Anterior cingulate cortex (tissue), 58 donors: ENCODE data around the gene PTPN23.
"Not testable (repeated sequence)": the region's sequence is repeated elsewhere in the genome, so short reads cannot be mapped to it uniquely, and the experiment has no call there.

Experiments
- DNase-seq, 58 donors: peaks; one replicate each; lab custom pipeline; 2025; lab: John Stamatoyannopoulos, UW

The PTPN23 gene

GRCh38 chr3:47366833-47367232 lies 14.0 kb upstream of the PTPN23 start:
- DNase-seq = no peak

- DNase-seq = no peak
Observed at GRCh38 chr3:47367631-47368030, 13.2 kb upstream of the PTPN23 start.

- DNase-seq = not testable (repeated sequence)
Observed at GRCh38 chr3:47370020-47370419, 10.8 kb upstream of the PTPN23 start.

- DNase-seq = peak in 3 of 58 donors; percentile 3 to 15 (median 4)
Observed at GRCh38 chr3:47370887-47371697, 9.7 kb upstream of the PTPN23 start.

GRCh38 chr3:47374587-47374986 lies 6.2 kb upstream of the PTPN23 start:
- DNase-seq = no peak

- no peak for DNase-seq
Observed at GRCh38 chr3:47376393-47376792, 4.4 kb upstream of the PTPN23 start.

- peak in 2 of 58 donors; percentile 3 to 5 for DNase-seq
Observed at GRCh38 chr3:47377186-47377585, 3.6 kb upstream of the PTPN23 start.

- no peak for DNase-seq
Observed at GRCh38 chr3:47378869-47379268, 2.0 kb upstream of the PTPN23 start.

- DNase-seq = peak in 1 of 58 donors; percentile 6
Observed at GRCh38 chr3:47379411-47379899, 1.4 kb upstream of the PTPN23 start.

GRCh38 chr3:47380026-47380600 lies 708 bp upstream of the PTPN23 start:
- DNase-seq = no peak

- peak in 54 of 58 donors; percentile 33 to 86 (median 74) for DNase-seq
Observed at GRCh38 chr3:47381317-47382157, 716 bp downstream of the PTPN23 start.

- DNase-seq = no peak
Observed at GRCh38 chr3:47384425-47384824, 3.6 kb downstream of the PTPN23 start.

- no peak for DNase-seq
Observed at GRCh38 chr3:47385007-47385406, 4.2 kb downstream of the PTPN23 start.

GRCh38 chr3:47385796-47386195 lies 5.0 kb downstream of the PTPN23 start:
- no peak for DNase-seq

- no peak for DNase-seq
Observed at GRCh38 chr3:47392933-47393332, 12.1 kb downstream of the PTPN23 start.

- DNase-seq = no peak
Observed at GRCh38 chr3:47394140-47394870, 13.5 kb downstream of the PTPN23 start.

- DNase-seq = peak in 17 of 58 donors; percentile 13 to 70 (median 40)
Observed at GRCh38 chr3:47394881-47395280, 14.1 kb downstream of the PTPN23 start.

- no peak for DNase-seq
Observed at GRCh38 chr3:47398228-47398627, 17.4 kb downstream of the PTPN23 start.

- DNase-seq = peak in 2 of 58 donors; percentile 20 to 25
Observed at GRCh38 chr3:47399016-47399415, 18.2 kb downstream of the PTPN23 start.
